Measurements from ENCODE around the gene SMIM23.

The SMIM23 gene

DNA sequence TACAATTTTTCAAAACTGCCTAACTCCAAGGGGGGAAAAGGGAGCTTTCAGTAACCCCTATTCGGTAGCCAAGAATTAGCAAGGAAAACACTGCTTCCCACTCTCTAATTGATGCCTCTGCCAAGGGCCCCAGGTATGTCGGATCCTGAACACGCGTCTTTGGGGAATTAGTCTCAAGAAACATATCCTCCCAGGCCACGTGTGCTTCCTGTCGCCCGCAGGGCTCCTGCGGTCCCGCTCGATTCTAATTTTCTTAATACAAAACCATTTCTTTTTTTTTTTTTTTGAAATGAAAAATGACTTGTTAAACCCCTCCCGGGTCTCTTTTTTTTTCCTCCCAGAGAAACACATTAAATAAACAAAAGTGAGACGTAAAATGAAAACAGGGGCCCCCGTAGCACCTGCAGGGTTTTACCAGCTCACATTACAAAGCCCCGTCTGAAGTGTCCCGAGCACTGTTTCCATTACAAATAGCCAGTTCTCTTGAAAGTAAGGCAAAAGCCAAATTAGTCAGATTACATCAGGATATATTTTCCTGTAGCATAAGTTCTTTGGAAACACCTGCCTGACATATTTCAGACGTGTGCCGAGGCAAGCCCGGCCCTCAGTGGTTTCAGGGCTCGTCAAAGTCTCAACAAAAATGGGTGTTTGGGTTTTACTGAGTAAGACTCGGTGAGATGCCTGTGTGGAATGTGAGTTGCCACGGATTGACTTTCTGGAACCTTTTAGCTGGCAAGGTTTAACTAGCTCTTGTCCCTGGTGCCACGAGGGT, 21.5 kb downstream of the SMIM23 start:
- no peak for TF ChIP-seq CTCF (IDR thresholded peaks at IDR 0.05)

GRCh38 chr5:171808453-171808852, 22.8 kb downstream of the SMIM23 start:
- TF ChIP-seq CTCF (IDR thresholded peaks at IDR 0.05), result no peak

DNA sequence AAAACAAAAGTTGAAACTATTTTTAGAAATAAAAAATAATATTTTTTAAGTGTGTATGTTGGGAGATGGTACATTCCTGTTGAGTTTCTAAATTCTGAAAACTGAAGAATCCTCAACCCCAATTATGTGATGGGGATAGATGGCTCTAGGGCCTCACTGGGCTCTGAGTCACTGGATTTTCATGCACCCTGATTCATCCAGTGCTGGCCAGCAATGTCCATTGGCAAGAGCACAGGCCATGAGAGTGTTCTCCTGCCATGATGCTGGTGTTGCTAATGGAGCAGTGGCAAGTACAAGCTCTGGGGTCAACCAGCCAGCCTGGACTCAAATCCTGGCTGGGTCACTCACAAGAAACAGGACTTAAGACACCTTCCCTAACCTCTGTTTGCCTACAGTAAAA, 23.3 kb downstream of the SMIM23 start:
- no peak for TF ChIP-seq CTCF (IDR thresholded peaks at IDR 0.05)

- TF ChIP-seq CTCF (IDR thresholded peaks at IDR 0.05), result no peak
Observed at GRCh38 chr5:171810227-171810626, 24.6 kb downstream of the SMIM23 start.

DNA sequence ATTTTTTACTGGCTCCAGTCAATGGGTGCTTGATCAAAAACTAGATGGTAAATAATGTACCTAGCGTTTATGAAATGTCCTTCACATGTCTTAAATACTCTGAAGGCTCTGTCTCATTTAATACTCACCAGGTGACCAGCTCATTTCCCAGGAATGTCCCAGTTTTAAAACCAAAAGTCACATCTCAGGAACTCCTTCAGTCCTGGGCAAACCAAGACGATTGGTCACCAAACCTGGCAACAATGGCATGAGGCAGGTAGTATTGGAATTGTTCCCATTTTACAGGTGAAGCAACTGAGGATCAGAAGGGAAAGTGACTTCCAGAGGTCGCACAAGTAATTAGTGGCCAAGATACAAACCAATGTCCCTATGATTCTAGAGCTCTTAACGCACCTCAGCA, 27.7 kb downstream of the SMIM23 start:
- no peak for TF ChIP-seq CTCF (IDR thresholded peaks at IDR 0.05)

DNA sequence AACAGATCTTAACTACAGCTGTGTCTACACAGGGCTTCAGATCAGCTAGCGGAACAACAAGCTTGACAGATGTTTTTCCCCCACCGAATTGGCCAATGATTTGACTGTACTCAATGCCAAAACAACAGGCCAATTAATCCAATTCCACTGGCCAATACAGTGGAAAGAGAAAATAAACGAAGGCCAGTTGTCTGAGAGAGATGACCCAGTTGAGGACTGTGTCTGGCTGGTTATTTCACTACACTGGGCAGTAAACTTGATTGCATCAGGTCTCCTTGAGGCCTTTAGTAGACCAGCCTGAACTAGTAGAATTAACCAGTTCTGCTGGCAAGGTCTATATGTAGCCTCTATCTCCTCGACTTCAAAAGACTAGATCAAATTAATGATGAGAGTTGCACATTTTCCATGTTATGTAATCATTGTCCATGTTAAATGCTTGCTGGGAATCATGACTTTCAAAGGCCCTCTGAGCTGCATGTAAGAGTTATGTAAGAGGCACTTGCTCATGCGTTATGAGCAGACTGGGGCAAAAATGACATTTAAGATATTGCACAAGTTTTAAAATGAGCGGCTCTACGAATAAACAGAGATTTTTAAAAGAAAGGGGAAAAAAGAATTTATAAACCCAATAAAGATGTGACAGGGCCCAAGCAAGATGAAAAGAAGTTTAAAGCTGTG, 28.3 kb downstream of the SMIM23 start:
- TF ChIP-seq CTCF (IDR thresholded peaks at IDR 0.05), result no peak

DNA sequence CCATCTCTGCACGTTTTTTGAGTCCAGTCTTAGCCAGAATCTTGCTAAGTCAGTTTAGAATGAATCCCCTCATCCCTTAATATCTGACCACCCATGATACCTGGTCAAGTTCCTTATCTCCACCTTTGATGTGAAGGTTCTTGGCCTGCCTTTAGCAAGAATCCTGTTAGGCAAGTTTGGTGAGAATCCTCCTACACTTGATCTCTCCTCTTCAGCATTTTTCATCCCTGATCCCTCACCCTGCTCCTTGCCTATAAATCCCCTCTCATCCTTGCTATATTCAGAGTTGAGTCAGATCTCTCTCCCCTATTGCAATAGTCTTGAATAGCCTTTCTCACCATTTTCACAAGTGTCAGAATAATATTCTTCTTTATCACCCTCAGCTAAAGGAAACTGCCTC, 31.0 kb downstream of the SMIM23 start:
- TF ChIP-seq CTCF (IDR thresholded peaks at IDR 0.05), result no peak
